ENCODE data around the gene PPP2R2B.
A peak's percentile ranks its signal among the peaks of the same experiment; 100 is the strongest.

The PPP2R2B gene

GRCh38 chr5:146821732-146822131 lies 56.8 kb downstream of the PPP2R2B start:
- no peak for DNase-seq

GRCh38 chr5:146820987-146821386 lies 57.6 kb downstream of the PPP2R2B start:
- no peak for DNase-seq

DNA sequence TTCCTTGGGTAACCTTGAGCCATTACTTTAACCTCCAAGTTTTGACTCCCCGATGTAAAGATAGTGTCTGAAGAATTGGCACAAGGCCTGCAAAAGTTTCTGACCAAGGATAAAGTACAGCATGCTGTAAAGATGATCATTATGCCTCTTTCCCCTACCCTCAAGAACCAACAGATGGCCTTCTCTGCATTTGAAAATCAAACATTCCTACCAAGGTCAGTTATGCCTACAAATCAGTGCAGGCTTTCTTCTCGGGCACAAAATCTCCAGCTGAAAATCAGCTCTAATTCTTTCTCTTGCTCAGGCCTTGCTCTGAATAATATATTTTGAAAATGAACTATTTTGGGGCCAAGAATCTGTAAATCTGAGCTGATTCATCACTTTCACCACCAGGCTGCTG lies 59.7 kb downstream of the PPP2R2B start:
- peak in 1 of 2 experiments; percentile 20 for DNase-seq

- DNase-seq: no peak
These were observed 60.6 kb downstream of the PPP2R2B start for GRCh38 chr5:146817973-146818372.

DNA sequence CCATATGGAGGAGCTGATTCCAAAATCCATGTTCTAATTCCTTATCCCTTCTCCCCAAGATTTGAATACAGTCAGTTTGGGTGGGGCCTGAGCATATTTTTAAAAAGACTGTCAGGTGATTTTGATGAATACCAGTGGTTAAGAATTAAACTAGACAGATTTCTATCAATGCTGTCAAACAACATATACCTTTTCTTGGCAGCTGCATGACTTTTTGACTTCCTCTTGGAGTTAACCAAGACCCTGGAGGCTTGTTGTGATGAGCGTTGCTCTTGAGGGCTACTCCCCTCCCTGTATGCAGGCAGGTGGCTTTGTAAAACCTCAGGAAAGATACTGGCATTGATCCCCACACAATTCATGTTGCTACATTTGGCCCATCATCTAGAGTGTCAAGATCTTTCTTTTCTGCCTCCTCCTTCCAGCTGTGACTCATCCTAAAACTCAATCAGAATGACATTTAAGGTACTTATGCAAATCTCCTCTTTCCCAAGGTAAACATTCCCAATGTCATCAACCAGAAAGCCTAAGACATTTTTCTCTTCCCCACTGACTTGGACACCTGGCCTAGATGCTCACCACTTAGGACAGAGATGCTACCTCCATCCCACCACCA lies 61.7 kb downstream of the PPP2R2B start:
- DNase-seq: peak in 1 of 2 experiments; percentile 16

DNA sequence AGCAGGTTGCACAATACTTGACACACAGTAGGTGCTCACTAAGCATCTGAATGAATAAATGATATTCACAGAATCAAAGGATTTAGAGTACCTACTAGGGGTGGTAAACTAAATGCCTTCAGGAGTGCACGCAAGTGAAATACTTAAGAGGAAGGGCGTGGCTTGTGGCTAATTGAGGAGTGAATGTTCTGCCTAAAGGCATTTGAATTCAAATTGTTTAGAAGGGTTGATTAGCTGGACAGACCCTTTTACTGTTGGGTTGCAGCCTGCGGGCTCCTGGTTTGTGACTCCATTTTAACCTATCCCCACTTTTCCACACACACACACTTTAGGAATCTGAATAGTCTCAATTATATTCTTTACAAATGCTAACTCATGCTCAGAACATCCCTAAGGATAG lies 63.1 kb downstream of the PPP2R2B start:
- DNase-seq: no peak

DNA sequence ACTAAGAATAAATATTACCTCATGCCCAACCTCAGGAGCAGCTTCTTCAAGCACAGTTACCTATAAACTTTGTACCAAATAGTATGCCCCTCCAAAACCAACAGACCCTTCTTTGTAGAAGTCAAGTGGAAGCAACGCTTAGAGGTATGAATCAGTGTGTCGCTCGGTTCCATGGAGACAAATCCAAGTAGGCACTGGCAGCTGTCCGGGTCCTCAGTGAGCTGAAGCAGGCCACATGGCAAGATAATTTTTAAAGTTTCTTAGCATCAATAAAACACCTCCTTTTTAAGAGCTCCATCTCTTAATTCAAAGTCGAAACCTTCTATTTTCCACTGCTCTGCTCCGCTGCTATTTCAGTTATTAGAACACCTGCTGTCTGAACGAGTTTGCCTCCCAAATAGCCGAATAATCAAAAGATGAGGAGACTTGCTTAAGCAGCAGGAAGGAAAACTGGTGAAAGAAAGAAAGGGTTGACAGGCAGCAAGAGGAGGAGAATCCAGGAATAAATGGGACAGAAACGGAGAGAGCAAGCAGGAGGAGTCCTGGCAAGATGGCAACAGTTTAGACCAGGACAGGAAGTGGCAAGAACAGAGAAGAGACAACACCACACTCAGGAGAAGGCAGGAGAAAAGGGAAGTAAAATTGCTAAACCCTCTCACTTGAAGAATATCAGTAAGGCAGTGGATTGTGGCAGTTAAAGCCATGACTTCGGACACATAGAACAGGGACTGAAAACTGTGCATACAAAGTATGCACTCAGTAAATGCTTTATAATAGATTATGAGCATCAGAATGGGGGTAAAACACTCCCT lies 65.0 kb downstream of the PPP2R2B start:
- DNase-seq: peak in 1 of 2 experiments; percentile 41

- peak in 1 of 2 experiments; percentile 9 for DNase-seq
These were observed 73.5 kb downstream of the PPP2R2B start for GRCh38 chr5:146805081-146805480.

DNA sequence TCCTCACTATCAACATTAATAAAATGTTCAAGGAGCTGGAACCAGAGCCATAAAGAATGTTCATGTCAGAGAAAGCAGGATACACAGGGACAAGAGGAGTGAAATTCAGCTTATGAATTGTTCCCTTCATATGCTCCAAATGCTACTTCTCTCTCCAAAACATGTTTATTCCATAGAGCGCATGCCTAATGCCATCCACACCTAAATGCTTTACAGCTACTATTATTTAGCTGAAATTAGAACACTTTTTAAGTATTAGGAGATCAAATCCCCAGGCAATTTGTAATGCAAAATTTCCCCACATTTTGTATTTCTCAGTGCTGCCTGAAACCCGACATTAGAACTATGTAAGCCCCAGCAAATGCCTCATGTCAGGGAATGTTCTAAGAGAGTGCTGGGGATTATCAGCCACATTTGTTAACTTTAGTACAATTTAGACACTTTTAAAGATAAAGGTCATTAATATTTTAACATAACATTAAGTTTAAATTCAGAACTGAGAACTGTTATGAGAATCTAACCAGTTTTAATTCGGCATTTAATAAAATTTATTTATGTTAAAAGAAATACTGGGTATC lies 75.5 kb downstream of the PPP2R2B start:
- no peak for DNase-seq

DNA sequence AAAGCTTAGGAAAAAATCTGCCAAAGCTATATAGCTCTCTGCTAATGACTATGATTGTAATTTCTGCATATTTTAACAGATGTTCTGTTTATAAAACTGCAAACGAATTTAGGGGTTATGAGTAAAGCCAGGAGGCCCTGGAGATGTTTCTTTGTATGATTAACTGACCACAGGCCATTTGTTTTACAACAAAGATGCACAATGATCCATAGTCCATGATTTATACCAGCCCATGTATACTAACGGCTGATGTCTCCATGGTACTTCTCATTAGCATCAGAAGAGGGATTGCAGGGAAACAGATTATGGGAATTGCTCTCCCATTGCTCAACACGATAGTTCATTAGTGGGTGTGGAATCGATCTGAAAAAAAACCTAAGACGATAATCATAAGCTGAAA lies 78.9 kb downstream of the PPP2R2B start:
- DNase-seq: no peak

DNA sequence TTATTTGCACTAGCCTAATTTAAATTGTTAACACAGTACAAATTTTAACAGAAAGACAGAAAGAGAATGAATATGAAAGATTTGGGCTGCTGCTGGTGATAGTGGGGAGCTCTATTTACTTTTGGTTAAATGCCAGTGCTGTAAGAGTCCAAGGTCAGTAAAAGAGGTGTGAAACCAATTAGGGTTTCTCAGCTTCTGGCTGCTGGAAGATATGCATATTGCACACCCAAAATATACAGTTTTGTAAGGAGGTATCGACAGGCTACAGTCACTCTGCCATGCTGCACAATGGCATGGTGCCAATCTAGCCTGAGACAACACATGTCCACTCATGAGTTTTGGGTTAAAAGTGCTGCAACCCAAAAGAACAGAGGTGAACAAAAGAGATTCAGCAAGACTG lies 79.3 kb downstream of the PPP2R2B start:
- peak in 1 of 2 experiments; percentile 69 for DNase-seq

GRCh38 chr5:146797658-146798057 lies 80.9 kb downstream of the PPP2R2B start:
- peak in 1 of 2 experiments; percentile 51 for DNase-seq

GRCh38 chr5:146796911-146797310 lies 81.6 kb downstream of the PPP2R2B start:
- no peak for DNase-seq

DNA sequence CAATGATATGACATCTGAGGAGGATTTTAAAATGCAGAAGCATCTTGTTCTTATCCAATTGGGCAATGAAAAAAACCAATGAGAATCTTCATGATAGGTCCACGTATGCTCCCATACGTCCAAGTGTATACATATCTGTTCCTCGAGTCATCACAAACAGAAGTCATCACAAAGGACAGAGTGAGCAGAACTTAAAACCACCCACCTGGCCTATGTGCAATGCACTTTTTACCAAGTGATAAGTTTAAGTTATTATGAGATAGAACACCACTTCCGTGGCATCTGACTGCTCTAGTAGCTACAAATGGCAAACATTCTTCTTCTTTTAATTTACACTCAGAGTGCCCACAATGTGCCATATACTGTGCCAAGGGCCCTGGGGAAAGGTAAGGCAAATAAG lies 82.4 kb downstream of the PPP2R2B start:
- DNase-seq: no peak

DNA sequence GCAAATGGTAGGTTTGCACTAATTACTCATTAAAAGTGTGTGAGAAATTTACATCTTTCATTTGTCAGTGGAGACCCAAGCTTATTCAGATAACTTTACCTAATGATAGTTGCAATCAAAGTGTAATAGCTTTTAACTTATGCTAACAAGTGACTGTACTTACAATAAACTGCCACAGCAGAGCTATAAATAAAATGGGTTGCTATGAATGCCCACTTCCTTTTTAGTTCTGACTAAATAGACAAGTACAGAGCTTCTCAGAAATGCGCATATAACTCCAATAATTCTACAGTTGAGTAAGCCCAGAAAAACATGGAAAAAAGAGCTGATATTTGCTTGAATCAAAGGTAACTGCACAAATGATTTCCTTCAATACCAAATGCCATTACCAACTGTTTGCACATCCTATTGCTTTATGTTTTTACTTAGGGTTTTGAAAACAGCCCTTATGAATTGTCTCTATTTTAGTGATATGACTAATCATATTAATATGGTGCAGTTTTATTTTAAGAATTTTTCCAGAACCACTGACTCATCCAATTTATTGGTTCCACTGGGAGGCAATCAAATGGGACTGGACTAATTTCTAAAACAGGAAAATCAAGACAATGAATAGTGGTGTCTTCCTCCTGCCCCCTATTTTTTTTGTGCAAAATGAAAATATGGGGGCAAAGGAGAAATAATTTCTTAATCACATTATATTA lies 84.1 kb downstream of the PPP2R2B start:
- DNase-seq: no peak

- DNase-seq: no peak
These were observed 84.8 kb downstream of the PPP2R2B start for GRCh38 chr5:146793709-146794108.

GRCh38 chr5:146791471-146791870 lies 87.1 kb downstream of the PPP2R2B start:
- peak in 1 of 2 experiments; percentile 65 for DNase-seq

DNA sequence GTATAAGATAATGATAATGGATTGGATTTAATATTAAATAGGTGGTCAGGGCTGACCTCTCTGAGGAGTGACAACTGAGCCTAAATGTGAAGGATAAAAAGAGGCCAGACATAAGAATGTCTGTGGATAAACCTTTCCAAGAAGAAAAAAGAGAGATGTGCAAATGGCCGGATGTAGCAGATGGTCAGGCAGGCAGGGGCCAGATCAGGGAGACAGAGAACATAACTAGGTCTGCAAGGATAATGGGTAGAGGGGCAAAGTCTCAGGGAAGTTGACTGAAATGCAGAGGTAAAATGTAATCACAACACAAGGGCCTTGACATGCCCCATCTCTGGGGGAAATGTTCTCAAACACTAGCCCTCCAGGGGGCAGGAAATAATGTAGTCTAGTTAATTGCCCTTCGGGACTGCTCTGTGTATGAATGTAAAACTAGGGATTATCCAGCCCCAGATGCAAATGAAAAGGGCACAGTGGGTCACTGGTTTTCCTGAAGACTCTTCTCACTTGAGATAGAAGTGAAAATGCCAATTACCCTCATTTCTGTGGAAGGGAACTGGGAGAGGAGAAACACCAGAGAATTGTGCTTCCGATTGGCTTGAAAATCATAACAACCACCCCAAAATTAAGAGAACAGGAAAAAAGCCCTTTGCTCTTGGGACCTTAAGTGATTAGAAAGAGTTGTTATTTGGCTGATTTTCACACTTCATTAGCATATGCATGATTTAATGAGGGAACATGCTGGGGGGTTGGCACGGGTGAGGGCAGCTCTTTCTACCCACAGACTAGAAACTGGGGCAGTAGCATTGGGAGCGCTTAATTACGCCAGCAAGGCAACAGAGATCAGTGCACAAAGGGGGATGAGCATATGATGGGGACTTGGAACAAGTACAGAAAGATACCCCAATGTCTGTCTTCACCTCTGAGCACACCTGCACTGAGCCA lies 88.6 kb downstream of the PPP2R2B start:
- DNase-seq: no peak

- DNase-seq: no peak
These were observed 89.7 kb downstream of the PPP2R2B start for GRCh38 chr5:146788898-146789297.

- no peak for DNase-seq
These were observed 93.5 kb downstream of the PPP2R2B start for GRCh38 chr5:146785065-146785464.

DNA sequence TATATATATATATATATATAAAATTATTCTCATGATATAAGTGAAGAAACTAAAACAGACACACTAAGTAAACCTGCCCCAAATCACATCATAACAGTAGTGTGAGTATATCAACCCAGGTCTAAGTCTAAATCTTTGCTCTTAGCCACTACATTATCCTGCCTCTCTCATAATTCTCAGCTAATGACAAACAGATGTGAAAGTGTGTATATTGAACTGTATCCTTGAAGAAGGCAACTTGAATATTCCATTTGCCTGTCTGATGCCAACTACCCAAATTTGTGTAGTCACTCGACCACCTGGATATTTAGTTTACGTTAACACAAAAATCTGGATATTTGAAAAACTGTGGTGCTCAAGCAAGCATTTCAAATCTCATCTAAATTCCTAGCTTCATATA lies 97.4 kb downstream of the PPP2R2B start:
- peak in 1 of 2 experiments; percentile 31 for DNase-seq

GRCh38 chr5:146779211-146779869 lies 99.2 kb downstream of the PPP2R2B start:
- DNase-seq: no peak

All from NCI-H446 (cell line).